Vagina (tissue), 2 donors: Measurements from ENCODE around the gene NKD2. TPM values are rescaled to one million over a fixed set of nuclear protein-coding genes. Genes with fewer than 3 reads are reported as not detected.

Experiments
- DNase-seq, 2 donors: peaks; one replicate each; pipeline ENCODE4 v3.0.0-alpha.2; 2017; ENCODE audit errors: extremely low spot score in 2 of 2
- H3K27ac ChIP-seq: fragments of 200-600 bp; sonication (generic); one replicate; pipeline ENCODE4 v1.5.1; 2019
- H3K27me3 ChIP-seq: fragments of 200-600 bp; sonication (generic); one replicate; pipeline ENCODE4 v1.5.1; 2019
- H3K36me3 ChIP-seq, 2 donors: fragments of 200-600 bp; sonication (generic); one replicate each; pipeline ENCODE4 v1.5.1; 2017 to 2019
- H3K4me1 ChIP-seq: fragments of 200-600 bp; sonication (generic); one replicate; pipeline ENCODE4 v1.5.1; 2019
- H3K4me3 ChIP-seq, 2 donors: fragments of 200-600 bp; sonication (generic); 1 replicate in 1 of 2; 2 replicates in 1 of 2; pipeline ENCODE4 v1.5.1; 2016 to 2019
- H3K9me3 ChIP-seq: fragments of 200-600 bp; sonication (generic); one replicate; pipeline ENCODE4 v1.5.1; 2019
- POLR2A ChIP-seq, 2 donors: fragments of 450-650 bp; IDR thresholded peaks; one replicate each; pipeline ENCODE4 v1.6.1; 2017; ENCODE audit warnings: antibody characterized with exemption in 2 of 2, mild to moderate bottlenecking in 2 of 2, moderate library complexity in 2 of 2
- POLR2AphosphoS5 ChIP-seq, 2 donors: sonication (generic); formaldehyde crosslinking; IDR thresholded peaks; one replicate each; pipeline ENCODE4 v1.9.0; 2017; ENCODE audit warnings: antibody characterized with exemption in 2 of 2, mild to moderate bottlenecking in 2 of 2, low read depth in 1 of 2; ENCODE audit not compliant: insufficient read depth in 1 of 2
- intact Hi-C: fragments of 100-400 bp; cut with DNase I; formaldehyde crosslinking; loops from one replicate; pipeline ENCODE4 v1.15.1; 2023
- microRNA-seq: library from miRNA; unstranded; fragments of <30 nt; microRNA quantifications from one replicate; pipeline ENCODE4, GENCODE V29; 2017; ENCODE audit warnings: borderline number of aligned reads, borderline replicate concordance
- small RNA-seq: library from RNA; depleted of rRNA; stranded (forward); fragments of <200 nt; gene quantifications from one replicate; pipeline ENCODE3, GENCODE V24; 2016
- total RNA-seq: library from RNA; depleted of rRNA; stranded (reverse); fragments of >200 nt; gene quantifications from one replicate; pipeline ENCODE4 v1.2.3, GENCODE V29; 2016
- TF ChIP-seq, protein P1 (sequence below), 3 experiments: fragments of 450-650 bp in 2 of 3; fragments of 200-600 bp in 1 of 3; sonication (generic) in 1 of 3; IDR thresholded peaks; one replicate each; pipeline ENCODE4 v1.5.1; 2017 to 2019; ENCODE audit warnings: antibody characterized with exemption in 3 of 3, mild to moderate bottlenecking in 2 of 3, moderate library complexity in 2 of 3

The NKD2 gene
- total RNA-seq, 1 donor from 2014 or later = 2.0 TPM

DNA sequence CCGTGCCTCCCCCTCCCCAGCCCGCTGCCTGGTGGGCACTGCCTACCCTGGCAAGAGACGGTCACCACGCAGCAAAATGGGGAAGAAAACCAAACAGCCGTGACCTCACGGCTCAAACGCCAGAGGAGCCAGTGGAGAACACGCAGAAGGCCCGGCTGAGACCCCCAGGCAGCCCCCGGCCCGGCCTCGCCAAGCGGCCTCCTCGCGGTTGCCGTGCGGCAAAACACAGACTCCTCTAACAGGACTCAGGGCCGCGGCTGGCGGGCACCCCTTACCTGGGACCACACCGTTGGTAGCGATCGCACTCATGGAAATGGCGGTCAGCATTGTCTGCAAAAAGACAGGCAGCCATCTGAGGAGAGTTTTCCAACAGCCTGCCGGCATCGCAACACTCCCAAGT lies 79.4 kb downstream of the NKD2 start:
- H3K4me1 ChIP-seq = peaks cover 22% of the 10 kb centered on the region
- no peak for DNase-seq
- H3K4me3 ChIP-seq = no peak overlapping the region
- H3K27me3 ChIP-seq = no peaks in the 10 kb centered on the region
- H3K36me3 ChIP-seq = peaks cover 0 to 48% of the 10 kb centered on the region in 2 donors
- TF ChIP-seq POLR2A (IDR thresholded peaks at IDR 0.05) (no peak), POLR2AphosphoS5 (IDR thresholded peaks at IDR 0.05; ENCODE audit: insufficient read depth in 1 of 2, low read depth in 1 of 2) (no peak)
- TF ChIP-seq, protein P1, sequence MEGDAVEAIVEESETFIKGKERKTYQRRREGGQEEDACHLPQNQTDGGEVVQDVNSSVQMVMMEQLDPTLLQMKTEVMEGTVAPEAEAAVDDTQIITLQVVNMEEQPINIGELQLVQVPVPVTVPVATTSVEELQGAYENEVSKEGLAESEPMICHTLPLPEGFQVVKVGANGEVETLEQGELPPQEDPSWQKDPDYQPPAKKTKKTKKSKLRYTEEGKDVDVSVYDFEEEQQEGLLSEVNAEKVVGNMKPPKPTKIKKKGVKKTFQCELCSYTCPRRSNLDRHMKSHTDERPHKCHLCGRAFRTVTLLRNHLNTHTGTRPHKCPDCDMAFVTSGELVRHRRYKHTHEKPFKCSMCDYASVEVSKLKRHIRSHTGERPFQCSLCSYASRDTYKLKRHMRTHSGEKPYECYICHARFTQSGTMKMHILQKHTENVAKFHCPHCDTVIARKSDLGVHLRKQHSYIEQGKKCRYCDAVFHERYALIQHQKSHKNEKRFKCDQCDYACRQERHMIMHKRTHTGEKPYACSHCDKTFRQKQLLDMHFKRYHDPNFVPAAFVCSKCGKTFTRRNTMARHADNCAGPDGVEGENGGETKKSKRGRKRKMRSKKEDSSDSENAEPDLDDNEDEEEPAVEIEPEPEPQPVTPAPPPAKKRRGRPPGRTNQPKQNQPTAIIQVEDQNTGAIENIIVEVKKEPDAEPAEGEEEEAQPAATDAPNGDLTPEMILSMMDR (IDR thresholded peaks at IDR 0.05) = no peak
- intact Hi-C loops = no loop called here
- H3K27ac ChIP-seq = no peak overlapping the region
- no peaks in the 10 kb centered on the region for H3K9me3 ChIP-seq

Small RNAs within 50 kb of the gene (microRNA-seq; reads per million reads assigned to microRNA genes)
- gene MIR4635 = not detected

Small RNAs within 50 kb of the gene (small RNA-seq; reads per million reads assigned to genes)
- not detected for gene MIR4635

Other genes with a start within 250 kb of the NKD2 start
- 2.7 TPM for gene ZDHHC11B, start 224.1 kb upstream of the NKD2 start, total RNA-seq
- 5.6 TPM for gene ZDHHC11, start 157.8 kb upstream of the NKD2 start, total RNA-seq
- 47.4 TPM for gene BRD9, start 116.0 kb upstream of the NKD2 start, total RNA-seq
- 3.7 TPM for gene TRIP13, start 115.9 kb upstream of the NKD2 start, total RNA-seq
- 21.6 TPM for gene SLC12A7, start 103.3 kb downstream of the NKD2 start, total RNA-seq
- not detected for gene SLC6A19, start 192.8 kb downstream of the NKD2 start, total RNA-seq
- not detected for gene SLC6A18, start 216.6 kb downstream of the NKD2 start, total RNA-seq